Panc1 (cell line): Measurements from ENCODE around the gene IQUB.

ENCODE experiments used
- CTCF ChIP-seq: fragments of 450-650 bp; IDR thresholded peaks from 2 replicates; pipeline ENCODE4 v1.5.1; 2017; ENCODE audit warnings: mild to moderate bottlenecking
- POLR2AphosphoS5 ChIP-seq: IDR thresholded peaks from 2 replicates; pipeline ENCODE4 v1.6.1; 2012; ENCODE audit warnings: mild to moderate bottlenecking, low read depth, low read length, moderate library complexity
- REST ChIP-seq, 2 experiments: IDR thresholded peaks; 2 replicates each; pipeline ENCODE4 v1.6.1; 2011 to 2012; ENCODE audit warnings: low read depth in 2 of 2, control low read depth in 1 of 2, low read length in 1 of 2, mild to moderate bottlenecking in 1 of 2, moderate library complexity in 1 of 2; ENCODE audit not compliant: insufficient read depth in 1 of 2
- SIN3A ChIP-seq: IDR thresholded peaks from 2 replicates; pipeline ENCODE4 v1.6.1; 2012; ENCODE audit warnings: low read depth, mild to moderate bottlenecking, low read length, moderate library complexity, borderline replicate concordance; ENCODE audit not compliant: insufficient read depth

DNA sequence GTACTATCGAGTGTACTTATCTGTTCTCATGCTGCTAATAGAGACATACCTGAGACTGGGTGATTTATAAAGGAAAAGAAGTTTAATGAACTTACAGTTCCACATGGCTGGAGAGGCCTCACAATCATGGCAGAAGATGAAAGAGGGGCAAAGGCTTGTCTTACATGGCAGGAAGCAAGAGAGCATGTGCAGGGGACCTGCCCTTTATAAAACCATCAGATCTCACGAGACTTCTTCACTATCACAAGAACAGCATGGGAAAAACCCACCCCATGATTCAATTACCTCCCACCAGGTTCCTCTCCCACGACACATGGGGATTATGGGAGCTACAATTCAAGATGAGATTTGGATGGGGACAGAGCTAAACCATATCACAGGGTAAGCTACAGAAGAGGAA, 18.8 kb upstream of the IQUB start:
- TF ChIP-seq CTCF (no peak), REST (IDR thresholded peaks at IDR 0.05; ENCODE audit: insufficient read depth in 1 of 2, low read depth in 2 of 2, low read length in 1 of 2) (no peak), POLR2AphosphoS5 (no peak), SIN3A (no peak)
